ENCODE measurements around the gene MPHOSPH9. TPM values are rescaled to one million over a fixed set of nuclear protein-coding genes. Genes with fewer than 3 reads are reported as not detected.

MPHOSPH9 gene
- total RNA-seq, 6 experiments from 2014 or later, result 20.7 to 28.6 (median 24.4) TPM

DNA sequence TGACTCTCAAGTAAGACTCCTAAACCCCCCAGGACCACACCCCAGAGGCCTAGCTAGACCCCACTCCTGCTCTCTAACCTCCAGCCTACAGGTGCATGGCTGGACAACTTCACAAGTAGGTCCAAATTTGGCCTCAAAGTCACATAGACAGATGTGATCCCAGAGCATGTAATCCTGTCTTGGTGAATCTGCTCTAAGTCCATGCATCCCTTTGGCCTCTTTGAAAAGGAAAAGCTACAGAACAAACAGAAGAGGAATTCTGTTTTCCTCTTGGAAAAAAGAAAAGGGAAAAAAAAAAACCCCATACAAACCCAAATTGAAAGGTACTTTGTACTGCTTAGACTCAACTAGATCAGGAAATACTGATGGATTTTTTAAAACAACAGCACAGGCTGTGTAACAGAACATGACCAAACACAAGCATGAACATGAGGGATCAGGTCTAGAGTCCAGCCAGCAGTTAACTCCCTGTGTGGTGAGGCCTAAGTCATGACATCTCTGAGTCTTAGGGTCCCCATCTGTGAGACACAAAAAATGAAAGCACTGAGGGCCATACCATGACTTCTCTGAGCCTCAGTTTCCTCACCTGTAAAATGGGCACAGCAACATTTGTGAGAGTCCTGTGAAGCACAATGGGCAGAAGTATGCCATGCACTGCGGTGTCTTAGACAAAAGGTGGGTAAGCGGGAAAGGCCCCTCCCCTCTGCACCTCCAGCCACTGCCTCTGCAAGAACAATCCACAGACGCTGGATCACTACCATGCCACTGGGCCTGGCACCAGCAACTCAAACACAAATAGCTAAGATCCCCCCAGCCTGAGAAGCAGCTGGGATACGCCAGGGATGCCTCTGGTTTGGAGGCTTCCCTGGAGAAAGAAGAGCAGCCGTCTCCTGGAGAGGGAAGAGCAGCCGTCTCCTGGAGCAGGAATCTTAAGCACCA lies 92.0 kb downstream of the MPHOSPH9 start:
- Mint-ChIP-seq H3K36me3 (ENCODE audit: low read depth) (0 out of 2 replicates have a peak, but pooled peaks cover 4% of the 10 kb centered on the region), H3K4me3 (0 out of 2 replicates have a peak overlapping the region, but pooled peaks have one; percentile 30), H3K4me1 (ENCODE audit: low read depth) (peaks cover 44% of the 10 kb centered on the region), H3K9me3 (no peaks in the 10 kb centered on the region), H3K27ac (peak overlapping the region; percentile 40; the same call in 1 of the 2 replicates), H3K27me3 (ENCODE audit: insufficient read depth) (peaks cover 15% of the 10 kb centered on the region)
- no peak for DNase-seq
- no peak for TF ChIP-seq CTCF (IDR thresholded peaks at IDR 0.05)

DNA sequence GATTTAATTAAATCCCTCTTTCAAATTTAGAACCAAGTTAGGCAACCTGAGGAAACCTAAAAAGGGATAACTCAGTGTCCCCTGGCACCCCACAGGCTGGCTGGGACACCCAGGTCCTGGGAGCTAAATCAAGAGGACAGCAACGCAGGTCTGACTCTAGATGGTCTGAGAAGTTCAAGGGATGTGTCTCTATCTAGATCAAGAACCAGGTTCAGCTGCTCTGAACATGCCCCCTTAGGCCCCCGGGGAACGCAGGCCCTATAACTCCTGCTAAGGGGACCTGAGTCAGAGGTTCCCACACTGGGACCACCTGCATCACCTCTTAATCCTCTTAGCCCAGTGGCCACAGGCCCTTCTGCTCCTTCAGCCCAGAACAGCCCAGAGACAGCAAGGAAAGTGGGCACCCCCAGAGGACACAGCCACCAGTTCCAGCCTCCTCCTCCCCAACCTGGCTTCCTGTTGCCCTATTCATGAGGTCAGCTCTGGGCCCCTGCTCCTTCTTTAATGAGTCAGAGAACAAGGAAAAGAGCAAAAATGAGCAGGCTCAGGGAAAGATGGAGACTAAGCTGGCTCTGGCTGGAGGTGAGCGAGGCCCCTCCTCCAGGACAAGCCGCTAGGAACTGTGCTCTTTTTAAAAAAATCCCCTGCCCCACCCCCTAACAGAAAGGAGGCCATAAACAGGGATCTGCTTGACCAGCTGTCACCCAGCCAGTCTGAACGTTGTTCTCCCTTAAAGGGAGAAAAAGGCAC lies 92.8 kb downstream of the MPHOSPH9 start:
- Mint-ChIP-seq H3K9me3 (no peaks in the 10 kb centered on the region), H3K4me1 (ENCODE audit: low read depth) (peaks cover 44% of the 10 kb centered on the region), H3K36me3 (ENCODE audit: low read depth) (no peaks in the 10 kb centered on the region), H3K4me3 (0 out of 2 replicates have a peak overlapping the region, but pooled peaks have one; percentile 30), H3K27ac (peak overlapping the region; percentile 40; the same call in 1 of the 2 replicates), H3K27me3 (ENCODE audit: insufficient read depth) (peaks cover 8% of the 10 kb centered on the region; the same call in 1 of the 2 replicates)
- no peak for TF ChIP-seq CTCF (IDR thresholded peaks at IDR 0.05)
- DNase-seq, result peak; percentile 25

GRCh38 chr12:123135688-123136087 lies 97.3 kb downstream of the MPHOSPH9 start:
- DNase-seq, result no peak
- H3K4me1 Mint-ChIP-seq (ENCODE audit: low read depth), result peaks cover 19% of the 10 kb centered on the region
- peaks cover 8% of the 10 kb centered on the region; the same call in 1 of the 2 replicates for H3K27me3 Mint-ChIP-seq (ENCODE audit: insufficient read depth)
- no peak for TF ChIP-seq CTCF (IDR thresholded peaks at IDR 0.05)
- H3K9me3 Mint-ChIP-seq, result no peaks in the 10 kb centered on the region
- no peak overlapping the region for H3K4me3 Mint-ChIP-seq
- no peaks in the 10 kb centered on the region for H3K36me3 Mint-ChIP-seq (ENCODE audit: low read depth)
- no peak overlapping the region for H3K27ac Mint-ChIP-seq

- H3K9me3 Mint-ChIP-seq, result no peaks in the 10 kb centered on the region
- H3K27me3 Mint-ChIP-seq (ENCODE audit: insufficient read depth), result peaks cover 8% of the 10 kb centered on the region; the same call in 1 of the 2 replicates
- H3K4me3 Mint-ChIP-seq, result no peak overlapping the region
These were observed 98.1 kb downstream of the MPHOSPH9 start for GRCh38 chr12:123134826-123135225.

More at GRCh38 chr12:123134826-123135225, 98.1 kb downstream of the MPHOSPH9 start:
- no peak for TF ChIP-seq CTCF (IDR thresholded peaks at IDR 0.05)
- Mint-ChIP-seq H3K27ac (no peak overlapping the region), H3K4me1 (ENCODE audit: low read depth) (peaks cover 10% of the 10 kb centered on the region), H3K36me3 (ENCODE audit: low read depth) (no peaks in the 10 kb centered on the region)
- DNase-seq, result no peak

All from HFFc6 (cell line).